SK-N-SH (cell line): Measurements from ENCODE around the gene MAP2. TPM values are rescaled to one million over a fixed set of nuclear protein-coding genes. Genes with fewer than 3 reads are reported as not detected.

ENCODE experiments used
- CTCF ChIA-PET: fragments of 300-600, 350-600 bp; formaldehyde crosslinking; extraction: SDS; loops from one replicate; lab custom pipeline; 2021; lab: Yijun Ruan, JAX
- POLR2A ChIA-PET: fragments of 350-600 bp; sonication (Branson Sonifier 250); formaldehyde crosslinking; extraction: SDS; loops from one replicate; lab custom pipeline; 2020; ENCODE audit warnings: antibody characterized with exemption, inconsistent platforms; lab: Yijun Ruan, JAX
- DNase-seq: peaks from one replicate; pipeline ENCODE4 v3.0.0; 2012
- H2AFZ ChIP-seq: fragments of 200-600 bp; sonication (generic); 2 replicates; pipeline ENCODE4 v1.8.1; 2016; ENCODE audit warnings: antibody characterized with exemption, mild to moderate bottlenecking, low read depth
- H3F3A ChIP-seq: fragments of 200-600 bp; sonication (generic); replicated peaks from 2 replicates; pipeline ENCODE3; 2016; ENCODE audit warnings: antibody characterized with exemption, mild to moderate bottlenecking; ENCODE audit not compliant: insufficient read depth
- H3K27ac ChIP-seq, 2 experiments: fragments of 200-500 bp in 1 of 2; fragments of 200-600 bp in 1 of 2; sonication (Bioruptor generic) in 1 of 2; sonication (generic), shearing (Covaris generic) in 1 of 2; 2 replicates each; pipeline versions ENCODE4 v1.5.1 to v1.6.1; 2014 to 2016; ENCODE audit warnings: low read depth in 2 of 2, inconsistent platforms in 1 of 2, low read length in 1 of 2, mild to moderate bottlenecking in 1 of 2, mixed read lengths in 1 of 2
- H3K27me3 ChIP-seq: fragments of 200-600 bp; sonication (generic), shearing (Covaris generic); 2 replicates; pipeline ENCODE4 v1.6.1; 2016; ENCODE audit warnings: mixed run types; ENCODE audit not compliant: insufficient read depth
- H3K36me3 ChIP-seq, 2 experiments: fragments of 200-500 bp in 1 of 2; fragments of 200-600 bp in 1 of 2; sonication (Bioruptor generic) in 1 of 2; sonication (generic) in 1 of 2; replicated peaks in 1 of 2; 2 replicates each; pipeline versions ENCODE3 to v1.5.1; 2014 to 2016; ENCODE audit warnings: low read length in 1 of 2, mild to moderate bottlenecking in 1 of 2; ENCODE audit not compliant: insufficient read depth in 2 of 2, control insufficient read depth in 1 of 2
- H3K4me1 ChIP-seq, 2 experiments: fragments of 200-500 bp in 1 of 2; fragments of 200-600 bp in 1 of 2; sonication (Bioruptor generic) in 1 of 2; sonication (generic), shearing (Covaris generic) in 1 of 2; 2 replicates each; pipeline versions ENCODE4 v1.5.1 to v1.6.1; 2014 to 2016; ENCODE audit warnings: low read depth in 1 of 2, low read length in 1 of 2, mixed run types in 1 of 2; ENCODE audit not compliant: insufficient read depth in 2 of 2, control insufficient read depth in 1 of 2
- H3K4me2 ChIP-seq: fragments of 200-600 bp; sonication (generic), shearing (Covaris generic); 2 replicates; pipeline ENCODE4 v1.6.1; 2017; ENCODE audit warnings: mixed run types
- H3K4me3 ChIP-seq, 2 experiments: fragments of 200-500 bp in 1 of 2; fragments of 200-600 bp in 1 of 2; sonication (Bioruptor generic) in 1 of 2; sonication (generic), shearing (Covaris generic) in 1 of 2; 2 replicates each; pipeline versions ENCODE4 v1.5.1 to v1.8.1; 2014 to 2016; ENCODE audit warnings: low read depth in 2 of 2, inconsistent platforms in 1 of 2, low read length in 1 of 2, mild to moderate bottlenecking in 1 of 2, mixed read lengths in 1 of 2, moderate library complexity in 1 of 2
- H3K79me2 ChIP-seq: fragments of 200-600 bp; sonication (generic); 2 replicates; pipeline ENCODE4 v1.8.1; 2017; ENCODE audit warnings: mild to moderate bottlenecking; ENCODE audit not compliant: insufficient read depth
- H3K9ac ChIP-seq: fragments of 200-600 bp; sonication (generic); 2 replicates; pipeline ENCODE4 v1.6.1; 2017; ENCODE audit warnings: mixed run types
- H3K9me2 ChIP-seq: fragments of 200-600 bp; sonication (generic); 2 replicates; pipeline ENCODE4 v1.6.1; 2017; ENCODE audit warnings: mixed run types
- H3K9me3 ChIP-seq: fragments of 200-600 bp; sonication (generic); 2 replicates; pipeline ENCODE4 v1.6.1; 2017; ENCODE audit warnings: mixed run types, mild to moderate bottlenecking, moderate library complexity
- H4K20me1 ChIP-seq: fragments of 200-600 bp; sonication (generic); 2 replicates; pipeline ENCODE4 v1.6.1; 2017; ENCODE audit warnings: mild to moderate bottlenecking, mixed run types; ENCODE audit not compliant: insufficient read depth
- EP300 ChIP-seq, 2 experiments: IDR thresholded peaks; 2 replicates each; pipeline versions ENCODE4 v1.4.0 to v1.6.1; 2012; ENCODE audit warnings: borderline replicate concordance in 1 of 2, low read depth in 1 of 2, low read length in 1 of 2
- FOSL2 ChIP-seq: IDR thresholded peaks from 2 replicates; pipeline ENCODE4 v1.4.0; 2012; ENCODE audit warnings: low read depth, mild to moderate bottlenecking, moderate library complexity, borderline replicate concordance
- FOXJ3 ChIP-seq: sonication (generic); formaldehyde crosslinking; IDR thresholded peaks from 2 replicates; pipeline ENCODE4 v1.5.1; 2020; ENCODE audit warnings: mild to moderate bottlenecking, missing genetic modification reagents
- GABPA ChIP-seq: IDR thresholded peaks from 2 replicates; pipeline ENCODE4 v1.4.0; 2012; ENCODE audit warnings: low read depth, mild to moderate bottlenecking
- JUND ChIP-seq: IDR thresholded peaks from 2 replicates; pipeline ENCODE4 v1.4.0; 2012
- MEF2A ChIP-seq: IDR thresholded peaks from 2 replicates; pipeline ENCODE4 v1.4.0; 2012; ENCODE audit warnings: low read depth, borderline replicate concordance
- MXI1 ChIP-seq: IDR thresholded peaks from 2 replicates; pipeline ENCODE4 v1.6.1; 2012; ENCODE audit warnings: mild to moderate bottlenecking, low read depth, low read length, improper control_type of control experiment
- NRF1 ChIP-seq: IDR thresholded peaks from 2 replicates; pipeline ENCODE4 v1.6.1; 2012; ENCODE audit warnings: low read depth, mild to moderate bottlenecking, low read length
- POLR2AphosphoS5 ChIP-seq: IDR thresholded peaks from 2 replicates; pipeline ENCODE4 v1.6.1; 2012; ENCODE audit warnings: low read depth, low read length
- RCOR1 ChIP-seq: fragments of 150-350 bp; IDR thresholded peaks from 2 replicates; pipeline ENCODE4 v1.6.1; 2017; ENCODE audit warnings: antibody characterized with exemption, low read length
- RFX5 ChIP-seq: IDR thresholded peaks from 2 replicates; pipeline ENCODE4 v1.6.1; 2012; ENCODE audit warnings: mild to moderate bottlenecking, improper control_type of control experiment, low read length
- RXRA ChIP-seq: IDR thresholded peaks from 2 replicates; pipeline ENCODE4 v1.4.0; 2012; ENCODE audit warnings: low read depth, mild to moderate bottlenecking, borderline replicate concordance
- YY1 ChIP-seq: IDR thresholded peaks from 2 replicates; pipeline ENCODE4 v1.4.0; 2012; ENCODE audit warnings: low read depth, mild to moderate bottlenecking
- WGBS: methylation state at CpG from one replicate; pipeline ENCODE4 v1.1.6; 2017; ENCODE audit warnings: low lambda C conversion rate; 5-methylcytosine and 5-hydroxymethylcytosine counted together
- polyA plus RNA-seq, 3 experiments: library from polyadenylated mRNA; depleted of rRNA; stranded (reverse); fragments of >200 nt; gene quantifications; 2 replicates each; pipeline ENCODE4 v1.2.3, GENCODE V29; 2012
- TF ChIP-seq, protein P1 (sequence below): IDR thresholded peaks from 2 replicates; pipeline ENCODE4 v1.6.1; 2012; ENCODE audit warnings: mild to moderate bottlenecking, low read depth, low read length, moderate library complexity
- TF ChIP-seq, protein P2 (sequence below): IDR thresholded peaks from 2 replicates; pipeline ENCODE4; 2012
- TF ChIP-seq, protein P3 (sequence below): fragments of 200-600 bp; sonication (generic); IDR thresholded peaks from 2 replicates; pipeline ENCODE4 v1.6.1; 2017; ENCODE audit warnings: antibody characterized with exemption, mild to moderate bottlenecking, moderate library complexity
- TF ChIP-seq, protein P4 (sequence below): fragments of 150-350 bp; IDR thresholded peaks from 2 replicates; pipeline ENCODE4 v1.6.1; 2016; ENCODE audit warnings: mild to moderate bottlenecking, low read depth, low read length

The MAP2 gene
- polyA plus RNA-seq, 1 of the 3 experiments (the other 2 are of a cell fraction), result 7.8 TPM

DNA sequence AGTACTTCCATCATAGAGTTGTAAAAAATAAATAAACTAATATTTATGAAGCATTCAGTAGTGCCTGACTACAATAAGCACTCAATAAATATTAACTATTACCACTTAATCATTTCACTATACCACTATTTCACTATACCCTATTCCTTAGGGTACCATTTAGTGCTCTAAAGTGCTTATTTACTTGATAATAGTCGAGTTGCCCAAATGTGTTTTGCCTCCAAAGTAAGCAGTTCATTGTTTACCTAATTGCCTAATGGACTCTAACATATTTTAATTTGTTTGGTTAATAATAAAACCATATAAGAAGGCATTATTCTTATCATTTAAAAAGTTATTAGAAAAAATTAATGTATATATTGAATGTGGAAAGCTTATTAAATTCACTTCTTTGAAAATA, 33.0 kb upstream of the MAP2 start:
- Histone ChIP-seq H3K79me2 (no peaks in the 10 kb centered on the region), H3K27ac (no peak overlapping the region; a peak in 2 of 4 replicates), H4K20me1 (no peaks in the 10 kb centered on the region), H3K9me2 (no peaks in the 10 kb centered on the region), H3K4me2 (no peak overlapping the region), H2AFZ (peak overlapping the region; percentile 4; the same call in 1 of the 2 replicates), H3K4me1 (peaks cover 0 to 13% of the 10 kb centered on the region in 2 experiments; a peak in 1 of 4 replicates), H3K9ac (no peak overlapping the region), H3F3A (peaks cover 10% of the 10 kb centered on the region)
- CTCF ChIA-PET, result no interaction called here
- WGBS, result 33% methylated on average over 1 of the region's 1 CpG
- POLR2A ChIA-PET, result no interaction called here
- TF ChIP-seq RFX5 (no peak), FOXJ3 (no peak), EP300 (IDR thresholded peaks at IDR 0.05; ENCODE audit: borderline replicate concordance in 1 of 2, low read depth in 1 of 2, low read length in 1 of 2) (no peak), FOSL2 (no peak), POLR2AphosphoS5 (no peak), RCOR1 (no peak), MEF2A (no peak), GABPA (no peak), JUND (no peak), YY1 (no peak), MXI1 (no peak), NRF1 (no peak), RXRA (no peak)
- TF ChIP-seq, protein P1, sequence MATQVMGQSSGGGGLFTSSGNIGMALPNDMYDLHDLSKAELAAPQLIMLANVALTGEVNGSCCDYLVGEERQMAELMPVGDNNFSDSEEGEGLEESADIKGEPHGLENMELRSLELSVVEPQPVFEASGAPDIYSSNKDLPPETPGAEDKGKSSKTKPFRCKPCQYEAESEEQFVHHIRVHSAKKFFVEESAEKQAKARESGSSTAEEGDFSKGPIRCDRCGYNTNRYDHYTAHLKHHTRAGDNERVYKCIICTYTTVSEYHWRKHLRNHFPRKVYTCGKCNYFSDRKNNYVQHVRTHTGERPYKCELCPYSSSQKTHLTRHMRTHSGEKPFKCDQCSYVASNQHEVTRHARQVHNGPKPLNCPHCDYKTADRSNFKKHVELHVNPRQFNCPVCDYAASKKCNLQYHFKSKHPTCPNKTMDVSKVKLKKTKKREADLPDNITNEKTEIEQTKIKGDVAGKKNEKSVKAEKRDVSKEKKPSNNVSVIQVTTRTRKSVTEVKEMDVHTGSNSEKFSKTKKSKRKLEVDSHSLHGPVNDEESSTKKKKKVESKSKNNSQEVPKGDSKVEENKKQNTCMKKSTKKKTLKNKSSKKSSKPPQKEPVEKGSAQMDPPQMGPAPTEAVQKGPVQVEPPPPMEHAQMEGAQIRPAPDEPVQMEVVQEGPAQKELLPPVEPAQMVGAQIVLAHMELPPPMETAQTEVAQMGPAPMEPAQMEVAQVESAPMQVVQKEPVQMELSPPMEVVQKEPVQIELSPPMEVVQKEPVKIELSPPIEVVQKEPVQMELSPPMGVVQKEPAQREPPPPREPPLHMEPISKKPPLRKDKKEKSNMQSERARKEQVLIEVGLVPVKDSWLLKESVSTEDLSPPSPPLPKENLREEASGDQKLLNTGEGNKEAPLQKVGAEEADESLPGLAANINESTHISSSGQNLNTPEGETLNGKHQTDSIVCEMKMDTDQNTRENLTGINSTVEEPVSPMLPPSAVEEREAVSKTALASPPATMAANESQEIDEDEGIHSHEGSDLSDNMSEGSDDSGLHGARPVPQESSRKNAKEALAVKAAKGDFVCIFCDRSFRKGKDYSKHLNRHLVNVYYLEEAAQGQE, result no peak
- TF ChIP-seq, protein P2, sequence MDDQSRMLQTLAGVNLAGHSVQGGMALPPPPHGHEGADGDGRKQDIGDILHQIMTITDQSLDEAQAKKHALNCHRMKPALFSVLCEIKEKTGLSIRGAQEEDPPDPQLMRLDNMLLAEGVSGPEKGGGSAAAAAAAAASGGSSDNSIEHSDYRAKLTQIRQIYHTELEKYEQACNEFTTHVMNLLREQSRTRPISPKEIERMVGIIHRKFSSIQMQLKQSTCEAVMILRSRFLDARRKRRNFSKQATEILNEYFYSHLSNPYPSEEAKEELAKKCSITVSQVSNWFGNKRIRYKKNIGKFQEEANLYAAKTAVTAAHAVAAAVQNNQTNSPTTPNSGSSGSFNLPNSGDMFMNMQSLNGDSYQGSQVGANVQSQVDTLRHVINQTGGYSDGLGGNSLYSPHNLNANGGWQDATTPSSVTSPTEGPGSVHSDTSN, result no peak
- TF ChIP-seq, protein P3, sequence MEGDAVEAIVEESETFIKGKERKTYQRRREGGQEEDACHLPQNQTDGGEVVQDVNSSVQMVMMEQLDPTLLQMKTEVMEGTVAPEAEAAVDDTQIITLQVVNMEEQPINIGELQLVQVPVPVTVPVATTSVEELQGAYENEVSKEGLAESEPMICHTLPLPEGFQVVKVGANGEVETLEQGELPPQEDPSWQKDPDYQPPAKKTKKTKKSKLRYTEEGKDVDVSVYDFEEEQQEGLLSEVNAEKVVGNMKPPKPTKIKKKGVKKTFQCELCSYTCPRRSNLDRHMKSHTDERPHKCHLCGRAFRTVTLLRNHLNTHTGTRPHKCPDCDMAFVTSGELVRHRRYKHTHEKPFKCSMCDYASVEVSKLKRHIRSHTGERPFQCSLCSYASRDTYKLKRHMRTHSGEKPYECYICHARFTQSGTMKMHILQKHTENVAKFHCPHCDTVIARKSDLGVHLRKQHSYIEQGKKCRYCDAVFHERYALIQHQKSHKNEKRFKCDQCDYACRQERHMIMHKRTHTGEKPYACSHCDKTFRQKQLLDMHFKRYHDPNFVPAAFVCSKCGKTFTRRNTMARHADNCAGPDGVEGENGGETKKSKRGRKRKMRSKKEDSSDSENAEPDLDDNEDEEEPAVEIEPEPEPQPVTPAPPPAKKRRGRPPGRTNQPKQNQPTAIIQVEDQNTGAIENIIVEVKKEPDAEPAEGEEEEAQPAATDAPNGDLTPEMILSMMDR, result no peak
- TF ChIP-seq, protein P4, sequence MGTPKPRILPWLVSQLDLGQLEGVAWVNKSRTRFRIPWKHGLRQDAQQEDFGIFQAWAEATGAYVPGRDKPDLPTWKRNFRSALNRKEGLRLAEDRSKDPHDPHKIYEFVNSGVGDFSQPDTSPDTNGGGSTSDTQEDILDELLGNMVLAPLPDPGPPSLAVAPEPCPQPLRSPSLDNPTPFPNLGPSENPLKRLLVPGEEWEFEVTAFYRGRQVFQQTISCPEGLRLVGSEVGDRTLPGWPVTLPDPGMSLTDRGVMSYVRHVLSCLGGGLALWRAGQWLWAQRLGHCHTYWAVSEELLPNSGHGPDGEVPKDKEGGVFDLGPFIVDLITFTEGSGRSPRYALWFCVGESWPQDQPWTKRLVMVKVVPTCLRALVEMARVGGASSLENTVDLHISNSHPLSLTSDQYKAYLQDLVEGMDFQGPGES, result no peak
- TF ChIP-seq, all 33 proteins: peak for 0
- Histone ChIP-seq H3K27me3 (no peaks in the 10 kb centered on the region), H3K9me3 (no peaks in the 10 kb centered on the region; the same call in 1 of the 2 replicates), H3K4me3 (no peak overlapping the region), H3K36me3 (no peaks in the 10 kb centered on the region)
- DNase-seq, result no peak
